PC-9 (cell line): ENCODE data around the gene UXS1. TPM values are rescaled to one million over a fixed set of nuclear protein-coding genes. Genes with fewer than 3 reads are reported as not detected.

ENCODE experiments used
- BruUV-seq: library from RNA; stranded (reverse); fragments of 400-500 nt; replicated peaks from 2 replicates; lab custom pipeline; 2021; lab: Mats Ljungman, UMichigan
- CTCF ChIA-PET: fragments of 300-600 bp; sonication (Branson Sonifier 250); formaldehyde crosslinking; loops from one replicate; lab custom pipeline; 2022; ENCODE audit warnings: antibody characterized with exemption; lab: Charles Lee
- POLR2A ChIA-PET: fragments of 300-600 bp; sonication (Branson Sonifier 250); formaldehyde crosslinking; loops from one replicate; lab custom pipeline; 2022; ENCODE audit warnings: antibody characterized with exemption; ENCODE audit not compliant: unreplicated experiment; lab: Charles Lee
- DNase-seq, 2 experiments: peaks; one replicate each; pipeline versions ENCODE4 v3.0.0 to v3.0.0-alpha.2; 2015 to 2022; ENCODE audit warnings: mixed read lengths in 1 of 2
- H2AFZ ChIP-seq: fragments of 200-600 bp; sonication (generic); 2 replicates; pipeline ENCODE4 v1.8.1; 2017; ENCODE audit warnings: antibody characterized with exemption
- H3F3A ChIP-seq: fragments of 200-600 bp; sonication (generic); 2 replicates; pipeline ENCODE4 v1.8.1; 2017; ENCODE audit warnings: antibody characterized with exemption, mild to moderate bottlenecking, low read depth; ENCODE audit not compliant: insufficient read depth
- H3K27ac ChIP-seq: fragments of 200-600 bp; sonication (generic); 2 replicates; pipeline ENCODE4 v1.6.1; 2016; ENCODE audit warnings: mixed run types
- H3K27me3 ChIP-seq: fragments of 200-600 bp; sonication (generic); 2 replicates; pipeline ENCODE4 v1.6.1; 2016; ENCODE audit warnings: low read depth, mixed run types; ENCODE audit not compliant: insufficient read depth
- H3K36me3 ChIP-seq: fragments of 200-600 bp; sonication (generic); 2 replicates; pipeline ENCODE4 v1.6.1; 2016; ENCODE audit warnings: low read depth, mixed run types
- H3K4me1 ChIP-seq: fragments of 200-600 bp; sonication (generic); replicated peaks from 2 replicates; pipeline ENCODE4 v1.6.1; 2016; ENCODE audit warnings: mixed run types; ENCODE audit not compliant: insufficient read depth
- H3K4me2 ChIP-seq: fragments of 200-600 bp; sonication (generic); 2 replicates; pipeline ENCODE4 v1.6.1; 2017; ENCODE audit warnings: mixed run types
- H3K4me3 ChIP-seq: fragments of 200-600 bp; sonication (generic); 2 replicates; pipeline ENCODE4 v1.6.1; 2016; ENCODE audit warnings: mixed run types
- H3K79me2 ChIP-seq: fragments of 200-600 bp; sonication (generic); 2 replicates; pipeline ENCODE4 v1.6.1; 2017; ENCODE audit warnings: low read depth, mixed run types
- H3K9me2 ChIP-seq: fragments of 200-600 bp; sonication (generic); 2 replicates; pipeline ENCODE4 v1.8.1; 2017; ENCODE audit warnings: mild to moderate bottlenecking; ENCODE audit not compliant: insufficient read depth
- H3K9me3 ChIP-seq: fragments of 200-600 bp; sonication (generic); 2 replicates; pipeline ENCODE4 v1.8.1; 2016; ENCODE audit warnings: low read depth; ENCODE audit not compliant: insufficient read depth
- H4K20me1 ChIP-seq: fragments of 200-600 bp; sonication (generic); 2 replicates; pipeline ENCODE4 v1.8.1; 2017; ENCODE audit not compliant: insufficient read depth
- EZH2 ChIP-seq: fragments of 200-600 bp; sonication (generic); IDR thresholded peaks from 2 replicates; pipeline ENCODE4 v1.8.0; 2017; ENCODE audit warnings: antibody characterized with exemption, low read depth
- intact Hi-C: fragments of 100-400 bp; cut with micrococcal nuclease; formaldehyde crosslinking; loops from one replicate; pipeline ENCODE4 v1.10.0; 2022; ENCODE audit not compliant: unreplicated experiment
- total RNA-seq: library from RNA; stranded (reverse); gene quantifications from 2 replicates; pipeline ENCODE4 v1.2.3, GENCODE V29; 2021
- TF ChIP-seq, protein P1 (sequence below): fragments of 200-600 bp; sonication (generic); conservative IDR thresholded peaks from 2 replicates; pipeline ENCODE4 v1.6.1; 2017; ENCODE audit warnings: mixed run types, antibody characterized with exemption, mild to moderate bottlenecking, moderate library complexity

The UXS1 gene
- total RNA-seq, 1 experiment from 2014 or later = 65.6 TPM

GRCh38 chr2:106156305-106157296 lies 37.5 kb downstream of the UXS1 start:
- ChIA-PET CTCF (no interaction called here), POLR2A (no interaction called here)
- H3K9me2 ChIP-seq = no peaks in the 10 kb centered on the region
- no TSS peak for BruUV-seq
- no peak overlapping the region for H3K4me2 ChIP-seq
- intact Hi-C loops = no loop called here
- TF ChIP-seq, protein P1, sequence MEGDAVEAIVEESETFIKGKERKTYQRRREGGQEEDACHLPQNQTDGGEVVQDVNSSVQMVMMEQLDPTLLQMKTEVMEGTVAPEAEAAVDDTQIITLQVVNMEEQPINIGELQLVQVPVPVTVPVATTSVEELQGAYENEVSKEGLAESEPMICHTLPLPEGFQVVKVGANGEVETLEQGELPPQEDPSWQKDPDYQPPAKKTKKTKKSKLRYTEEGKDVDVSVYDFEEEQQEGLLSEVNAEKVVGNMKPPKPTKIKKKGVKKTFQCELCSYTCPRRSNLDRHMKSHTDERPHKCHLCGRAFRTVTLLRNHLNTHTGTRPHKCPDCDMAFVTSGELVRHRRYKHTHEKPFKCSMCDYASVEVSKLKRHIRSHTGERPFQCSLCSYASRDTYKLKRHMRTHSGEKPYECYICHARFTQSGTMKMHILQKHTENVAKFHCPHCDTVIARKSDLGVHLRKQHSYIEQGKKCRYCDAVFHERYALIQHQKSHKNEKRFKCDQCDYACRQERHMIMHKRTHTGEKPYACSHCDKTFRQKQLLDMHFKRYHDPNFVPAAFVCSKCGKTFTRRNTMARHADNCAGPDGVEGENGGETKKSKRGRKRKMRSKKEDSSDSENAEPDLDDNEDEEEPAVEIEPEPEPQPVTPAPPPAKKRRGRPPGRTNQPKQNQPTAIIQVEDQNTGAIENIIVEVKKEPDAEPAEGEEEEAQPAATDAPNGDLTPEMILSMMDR = no peak
- no peak for TF ChIP-seq EZH2
- H2AFZ ChIP-seq = no peak overlapping the region
- no peaks in the 10 kb centered on the region for H3K27me3 ChIP-seq
- peaks cover 37% of the 10 kb centered on the region for H3K36me3 ChIP-seq
- H3F3A ChIP-seq = peaks cover 10% of the 10 kb centered on the region
- H3K4me1 ChIP-seq = peaks cover 14% of the 10 kb centered on the region
- no peaks in the 10 kb centered on the region for H4K20me1 ChIP-seq
- 0 out of 2 replicates have a peak, but pooled peaks cover 5% of the 10 kb centered on the region for H3K9me3 ChIP-seq
- no peak overlapping the region for H3K4me3 ChIP-seq
- H3K27ac ChIP-seq = no peak overlapping the region
- no peak for DNase-seq
- no peaks in the 10 kb centered on the region for H3K79me2 ChIP-seq

DNA sequence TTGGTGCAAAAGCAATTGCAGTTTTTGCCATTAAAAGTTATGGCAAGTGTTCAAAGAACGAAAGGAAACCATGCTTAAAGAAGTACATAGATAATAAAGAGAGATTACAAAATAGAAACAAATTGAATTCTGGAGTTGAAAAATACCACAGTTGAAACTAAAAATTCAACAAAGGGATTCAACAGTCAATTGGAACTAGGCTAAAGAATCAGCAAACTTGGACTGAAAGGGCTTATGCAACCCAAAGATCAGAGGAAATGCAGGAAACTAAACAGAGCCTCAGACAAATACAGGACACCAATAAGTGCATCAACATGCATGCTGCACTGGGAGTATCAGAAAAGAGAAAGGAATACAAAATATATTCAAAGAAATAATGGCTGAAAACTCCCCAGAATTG lies 40.3 kb downstream of the UXS1 start:
- no peak overlapping the region for H3K27ac ChIP-seq
- DNase-seq = no peak
- intact Hi-C loops = no loop called here
- no peaks in the 10 kb centered on the region for H3K9me2 ChIP-seq
- H3K4me3 ChIP-seq = no peak overlapping the region; the same call in 1 of the 2 replicates
- TF ChIP-seq, protein P1 = no peak
- no peak for TF ChIP-seq EZH2
- no peak overlapping the region for H3K4me2 ChIP-seq
- H3K79me2 ChIP-seq = no peaks in the 10 kb centered on the region
- POLR2A ChIA-PET = no interaction called here
- H4K20me1 ChIP-seq = no peaks in the 10 kb centered on the region
- 0 out of 2 replicates have a peak, but pooled peaks cover 5% of the 10 kb centered on the region for H3K9me3 ChIP-seq
- no peak overlapping the region for H2AFZ ChIP-seq
- no peaks in the 10 kb centered on the region for H3K4me1 ChIP-seq
- peaks cover 6% of the 10 kb centered on the region; the same call in 1 of the 2 replicates for H3F3A ChIP-seq
- H3K27me3 ChIP-seq = no peaks in the 10 kb centered on the region
- H3K36me3 ChIP-seq = peaks cover 24% of the 10 kb centered on the region
- CTCF ChIA-PET = no interaction called here
- BruUV-seq = no TSS peak

DNA sequence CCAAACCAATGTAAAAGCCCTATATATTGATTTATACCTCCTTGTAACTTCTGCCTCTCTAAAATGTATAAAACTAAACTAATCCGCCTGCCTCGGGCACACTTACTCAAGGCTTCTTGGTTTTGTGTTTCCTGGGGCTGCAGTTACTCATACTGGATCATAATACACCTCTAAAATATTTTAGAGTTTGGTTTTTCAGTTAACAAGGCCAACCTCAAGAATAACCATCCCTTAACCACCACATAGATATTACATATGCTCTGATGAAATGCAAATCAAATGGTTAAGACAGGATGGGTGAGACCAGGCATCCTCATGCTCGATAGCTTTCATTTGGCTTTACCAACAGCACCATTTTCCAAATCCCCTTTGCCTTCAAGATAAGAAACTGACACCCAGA lies 46.4 kb downstream of the UXS1 start:
- no TSS peak for BruUV-seq
- peaks cover 32% of the 10 kb centered on the region for H3K4me1 ChIP-seq
- no peak for DNase-seq
- H2AFZ ChIP-seq = no peak overlapping the region
- no peaks in the 10 kb centered on the region for H3K36me3 ChIP-seq
- CTCF ChIA-PET = no interaction called here
- no peaks in the 10 kb centered on the region for H3K27me3 ChIP-seq
- intact Hi-C loops = loop anchor here (5.0 kb wide), 1 partner anchor 45 kb away; the partner anchor contains the start of gene UXS1
- TF ChIP-seq EZH2 = no peak
- TF ChIP-seq, protein P1 = no peak
- no peaks in the 10 kb centered on the region for H3K9me2 ChIP-seq
- POLR2A ChIA-PET = no interaction called here
- H3K27ac ChIP-seq = peak overlapping the region; percentile 67
- peaks cover 15% of the 10 kb centered on the region; the same call in 1 of the 2 replicates for H3F3A ChIP-seq
- H4K20me1 ChIP-seq = no peaks in the 10 kb centered on the region; the same call in 1 of the 2 replicates
- no peaks in the 10 kb centered on the region for H3K79me2 ChIP-seq
- no peak overlapping the region for H3K4me3 ChIP-seq
- peak overlapping the region; percentile 41 for H3K4me2 ChIP-seq
- H3K9me3 ChIP-seq = no peaks in the 10 kb centered on the region
